ENCODE data around the gene LSS. TPM values are rescaled to one million over a fixed set of nuclear protein-coding genes. Genes with fewer than 3 reads are reported as not detected.
"Not testable (repeated sequence)": the region's sequence is repeated elsewhere in the genome, so short reads cannot be mapped to it uniquely, and the experiment has no call there.

The LSS gene
- total RNA-seq, 4 donors from 2014 or later, result 53.2 to 75.2 (median 62.3) TPM

- Histone ChIP-seq H3K4me3 (no peak overlapping the region), H3K27me3 (no peaks in the 10 kb centered on the region), H3K4me1 (no peaks in the 10 kb centered on the region), H3K27ac (no peak overlapping the region), H3K36me3 (peaks cover 0 to 69% (median 35%) of the 10 kb centered on the region in 4 donors), H3K9me3 (no peaks in the 10 kb centered on the region)
- no peak for TF ChIP-seq EP300 (IDR thresholded peaks at IDR 0.05; ENCODE audit: low read depth)
- TF ChIP-seq POLR2AphosphoS5 (IDR thresholded peaks at IDR 0.05), result no peak
- no peak for TF ChIP-seq POLR2A (IDR thresholded peaks at IDR 0.05)
- no peak for TF ChIP-seq CTCF (IDR thresholded peaks at IDR 0.05)
- intact Hi-C loops (cut with DNase I; ENCODE audit: low total_unique reads) (no loop called here), in situ Hi-C loops (cut with MboI; ENCODE audit: low pct_ligation_motif_present in 1 of 4, low pct_unique_long_range_greater_than_20kb in 1 of 4, low sequenced_read_pairs in 3 of 4) (no loop called here)
- 80 to 95% methylated on average over 3 of the region's 3 CpGs for WGBS, 2 donors (ENCODE audit: low coverage in 1 of 2)
- DNase-seq, result no peak
Observed at GRCh38 chr21:46245213-46245915, 16.8 kb upstream of the LSS start.

GRCh38 chr21:46244602-46245001 lies 16.0 kb upstream of the LSS start:
- in situ Hi-C loops (cut with MboI; ENCODE audit: low pct_ligation_motif_present in 1 of 4, low pct_unique_long_range_greater_than_20kb in 1 of 4, low sequenced_read_pairs in 3 of 4), result no loop called here
- Histone ChIP-seq H3K36me3 (peaks cover 0 to 69% (median 31%) of the 10 kb centered on the region in 4 donors), H3K27me3 (no peaks in the 10 kb centered on the region), H3K27ac (no peak overlapping the region), H3K9me3 (no peaks in the 10 kb centered on the region), H3K4me1 (no peaks in the 10 kb centered on the region), H3K4me3 (no peak overlapping the region)
- TF ChIP-seq POLR2AphosphoS5 (IDR thresholded peaks at IDR 0.05) (no peak), CTCF (IDR thresholded peaks at IDR 0.05) (no peak), EP300 (IDR thresholded peaks at IDR 0.05; ENCODE audit: low read depth) (no peak), POLR2A (IDR thresholded peaks at IDR 0.05) (no peak)
- WGBS, 2 donors (ENCODE audit: low coverage in 1 of 2), result 83 to 91% methylated on average over 1 to 8 of the region's 8 CpGs
- no peak for DNase-seq
- intact Hi-C loops (cut with DNase I; ENCODE audit: low total_unique reads), result no loop called here

GRCh38 chr21:46243960-46244361 lies 15.4 kb upstream of the LSS start:
- TF ChIP-seq POLR2A (IDR thresholded peaks at IDR 0.05) (no peak), CTCF (IDR thresholded peaks at IDR 0.05) (no peak), POLR2AphosphoS5 (IDR thresholded peaks at IDR 0.05) (no peak), EP300 (IDR thresholded peaks at IDR 0.05; ENCODE audit: low read depth) (no peak)
- H3K9me3 ChIP-seq, result no peaks in the 10 kb centered on the region
- H3K36me3 ChIP-seq, result peaks cover 0 to 70% (median 32%) of the 10 kb centered on the region in 4 donors
- intact Hi-C loops (cut with DNase I; ENCODE audit: low total_unique reads) (no loop called here), in situ Hi-C loops (cut with MboI; ENCODE audit: low pct_ligation_motif_present in 1 of 4, low pct_unique_long_range_greater_than_20kb in 1 of 4, low sequenced_read_pairs in 3 of 4) (no loop called here)
- no peak overlapping the region for H3K4me3 ChIP-seq
- H3K27ac ChIP-seq, result no peak overlapping the region
- DNase-seq, result no peak
- 97% methylated on average over 3 of the region's 3 CpGs; no CpG with 5 or more reads in 1 of the 2 donors for WGBS, 2 donors (ENCODE audit: low coverage in 1 of 2)
- H3K4me1 ChIP-seq, result no peaks in the 10 kb centered on the region
- H3K27me3 ChIP-seq, result no peaks in the 10 kb centered on the region

GRCh38 chr21:46243325-46243724 lies 14.8 kb upstream of the LSS start:
- intact Hi-C loops (cut with DNase I; ENCODE audit: low total_unique reads), result no loop called here
- H3K9me3 ChIP-seq, result no peaks in the 10 kb centered on the region
- H3K4me3 ChIP-seq, result no peak overlapping the region
- in situ Hi-C loops (cut with MboI; ENCODE audit: low pct_ligation_motif_present in 1 of 4, low pct_unique_long_range_greater_than_20kb in 1 of 4, low sequenced_read_pairs in 3 of 4), result no loop called here
- DNase-seq, result no peak
- no peaks in the 10 kb centered on the region for H3K4me1 ChIP-seq
- TF ChIP-seq CTCF (IDR thresholded peaks at IDR 0.05) (no peak), POLR2AphosphoS5 (IDR thresholded peaks at IDR 0.05) (no peak), POLR2A (IDR thresholded peaks at IDR 0.05) (no peak), EP300 (IDR thresholded peaks at IDR 0.05; ENCODE audit: low read depth) (no peak)
- no peaks in the 10 kb centered on the region for H3K27me3 ChIP-seq
- peaks cover 0 to 76% (median 32%) of the 10 kb centered on the region in 4 donors for H3K36me3 ChIP-seq
- no peak overlapping the region for H3K27ac ChIP-seq
- 80 to 91% methylated on average over 1 to 8 of the region's 8 CpGs for WGBS, 2 donors (ENCODE audit: low coverage in 1 of 2)

- peaks cover 0 to 70% (median 34%) of the 10 kb centered on the region in 4 donors for H3K36me3 ChIP-seq
- intact Hi-C loops (cut with DNase I; ENCODE audit: low total_unique reads); DNase-seq; H3K27ac ChIP-seq; in situ Hi-C loops (cut with MboI; ENCODE audit: low pct_ligation_motif_present in 1 of 4, low pct_unique_long_range_greater_than_20kb in 1 of 4, low sequenced_read_pairs in 3 of 4); H3K4me3 ChIP-seq; H3K27me3 ChIP-seq; H3K4me1 ChIP-seq; H3K9me3 ChIP-seq: not testable (repeated sequence)
- WGBS, 2 donors (ENCODE audit: low coverage in 1 of 2), result 55 to 100% methylated on average over 1 of the region's 1 CpG
Observed at GRCh38 chr21:46241577-46241976, 13.0 kb upstream of the LSS start.

Data from transverse colon (tissue), 4 donors.